HG03135 (cell line): ENCODE measurements around the gene SMIM32.

Experiments used
- ATAC-seq: cut with Tn5 transposase; IDR thresholded peaks from one replicate; pipeline ENCODE4 v1.9.1; 2021; ENCODE audit warnings: mild to moderate bottlenecking, moderate library complexity; ENCODE audit not compliant: unreplicated experiment

Gene SMIM32

GRCh38 chr5:136192526-136193321, at the start of gene SMIM32:
Gene SMIM32 (minus strand): TSS chr5:136193162. CDS start chr5:136192524, 638 bp downstream.
- no peak for ATAC-seq

GRCh38 chr5:136242611-136243010, 49.6 kb upstream of the SMIM32 start:
- peak; percentile 57 for ATAC-seq

- ATAC-seq, result peak; percentile 31
Measured at GRCh38 chr5:136242136-136242535, 49.2 kb upstream of the SMIM32 start.

- no peak for ATAC-seq
Measured at GRCh38 chr5:136240894-136241293, 47.9 kb upstream of the SMIM32 start.

GRCh38 chr5:136236479-136237083, 43.6 kb upstream of the SMIM32 start:
- no peak for ATAC-seq

GRCh38 chr5:136235321-136235720, 42.4 kb upstream of the SMIM32 start:
- ATAC-seq, result no peak

DNA sequence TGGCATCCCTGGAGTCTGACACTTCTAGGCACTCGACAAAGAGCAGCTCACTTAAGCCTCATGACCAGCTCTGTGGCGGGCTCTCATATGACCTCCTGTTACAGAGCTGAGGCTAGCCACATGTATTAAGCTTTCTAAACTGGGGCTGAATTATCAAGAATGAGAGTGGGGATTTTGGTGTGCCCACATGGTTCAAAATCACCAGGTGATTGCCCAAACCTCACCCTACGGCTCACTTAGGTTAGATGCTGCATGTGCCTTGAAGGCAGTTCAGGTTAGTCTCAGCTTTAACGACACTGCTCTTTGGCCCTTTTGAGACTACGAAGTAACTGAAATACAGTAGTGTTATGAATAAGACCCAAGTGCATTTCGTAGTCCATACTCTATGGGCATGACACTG, 39.4 kb upstream of the SMIM32 start:
- ATAC-seq, result no peak

DNA sequence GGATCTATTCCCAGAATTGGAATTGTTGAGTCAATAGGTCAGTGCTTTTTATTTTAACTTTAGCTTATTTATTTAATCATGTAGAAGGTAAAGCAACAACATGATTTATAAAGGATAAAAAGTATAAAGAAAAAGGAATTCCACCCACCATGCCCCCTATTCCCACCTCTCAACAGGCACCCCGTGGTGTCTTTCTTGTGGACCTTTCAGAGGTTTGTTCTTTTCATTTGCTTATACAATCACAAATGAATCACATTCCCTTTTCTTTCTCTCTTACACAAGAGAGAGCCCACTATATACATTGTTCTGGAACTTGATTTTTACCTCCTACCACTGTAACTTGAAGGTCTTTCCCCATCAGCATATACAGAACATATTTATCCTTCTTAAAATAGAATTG, 37.2 kb upstream of the SMIM32 start:
- no peak for ATAC-seq

DNA sequence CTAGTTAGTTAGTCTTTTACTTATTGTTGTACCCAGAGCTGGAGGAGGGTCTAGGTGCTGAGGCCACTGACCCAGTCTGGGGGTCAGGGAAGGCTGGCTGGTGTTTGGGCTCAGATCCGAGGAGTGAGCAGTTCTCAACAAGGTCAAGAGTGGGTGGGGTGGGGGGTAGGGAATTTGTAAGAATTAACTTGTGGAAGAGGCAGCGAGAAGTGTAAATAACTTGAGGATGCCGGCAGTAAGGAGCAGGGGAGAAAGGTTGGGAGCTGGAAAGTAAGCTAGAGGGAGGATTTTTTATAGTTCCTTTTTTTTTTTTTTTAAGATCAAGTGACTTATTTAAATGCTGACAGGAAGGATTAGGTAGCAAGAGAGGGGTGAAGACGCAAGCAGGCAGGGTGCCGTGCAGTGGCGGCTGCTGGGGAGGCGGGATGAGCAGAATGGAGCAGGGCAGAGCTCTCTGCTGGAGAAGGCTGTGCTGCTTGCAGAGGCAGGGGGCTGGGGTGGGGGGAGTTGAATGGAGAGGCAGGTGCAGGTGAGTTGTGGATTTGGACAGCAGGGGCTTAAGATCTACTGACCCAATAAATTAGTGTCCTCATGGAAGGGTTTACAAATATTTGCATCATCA, 35.3 kb upstream of the SMIM32 start:
- no peak for ATAC-seq

DNA sequence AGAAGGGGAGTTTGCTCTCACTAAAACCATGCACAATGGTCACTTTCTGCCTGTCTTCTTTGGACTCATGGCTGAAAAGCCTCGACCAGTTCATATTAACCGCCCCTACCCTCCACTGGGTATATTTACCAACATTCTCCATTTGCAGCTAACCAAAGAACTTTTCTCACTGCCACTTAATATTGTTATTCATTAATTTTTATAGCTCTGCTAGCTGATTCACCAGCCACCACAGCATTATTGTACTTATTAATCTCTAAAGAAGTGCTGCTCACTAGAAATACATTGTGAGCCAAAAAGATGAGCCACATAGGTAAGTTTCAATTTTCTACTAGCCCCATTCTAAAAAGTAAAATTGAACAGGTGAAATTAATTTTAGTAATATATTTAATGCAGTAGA, 33.4 kb upstream of the SMIM32 start:
- no peak for ATAC-seq

DNA sequence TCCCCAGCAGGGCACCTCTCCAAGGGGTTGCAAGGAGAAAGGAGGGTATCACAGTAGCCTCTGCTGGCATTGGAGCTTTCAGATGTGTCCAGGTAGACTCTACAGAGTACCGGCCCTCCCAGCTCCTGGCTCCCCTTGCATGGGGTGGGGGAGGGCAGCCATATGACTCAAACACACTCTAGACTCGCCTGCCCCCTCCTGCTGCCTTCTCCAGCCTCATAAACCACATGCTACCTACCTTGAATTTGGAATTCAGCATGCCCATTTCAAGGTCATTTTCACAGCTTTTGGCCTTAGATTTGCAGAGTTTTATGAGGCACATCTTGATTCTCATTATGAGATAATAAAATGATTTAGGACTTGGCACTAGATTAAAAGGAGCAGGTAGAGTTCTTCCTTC, 32.8 kb upstream of the SMIM32 start:
- ATAC-seq, result no peak

GRCh38 chr5:136222580-136223235, 29.7 kb upstream of the SMIM32 start:
- ATAC-seq, result no peak

DNA sequence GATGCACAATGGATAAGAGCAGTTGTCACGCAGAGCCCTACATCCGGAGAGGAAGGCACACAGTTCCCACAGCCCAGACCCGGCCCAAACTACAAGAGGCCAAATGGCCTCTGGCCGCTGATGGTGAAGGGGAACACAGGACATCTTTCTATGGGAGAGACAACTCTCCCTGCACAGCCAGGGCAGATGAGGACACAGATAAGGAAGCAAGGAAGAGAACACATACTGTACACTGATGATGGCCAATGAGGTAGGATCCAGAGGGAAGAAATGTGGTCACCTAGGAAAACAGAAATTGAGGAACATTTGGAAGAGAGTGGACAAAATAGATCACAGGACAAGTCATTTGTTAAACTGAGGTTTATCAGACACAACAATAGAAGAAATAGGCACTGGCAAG, 28.4 kb upstream of the SMIM32 start:
- no peak for ATAC-seq

DNA sequence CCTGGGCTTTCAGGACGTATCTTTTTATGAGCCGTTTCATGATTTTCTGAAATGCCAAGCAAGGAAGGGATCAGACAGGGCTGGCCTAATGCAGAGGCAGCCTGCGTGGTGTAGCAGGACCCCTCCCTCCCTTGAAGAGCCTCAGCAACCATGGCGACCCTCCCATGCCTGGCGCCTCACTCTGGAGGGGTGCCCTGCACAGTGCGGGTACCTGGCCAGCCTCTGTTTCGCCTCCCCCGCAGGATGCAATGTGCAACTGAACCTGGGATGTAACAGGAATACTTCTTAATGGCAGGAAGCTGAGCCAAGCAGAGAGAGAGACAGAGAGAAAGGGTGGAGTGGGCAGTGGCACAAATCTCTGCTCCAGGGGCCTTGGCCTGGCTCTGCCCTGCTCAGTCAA, 23.3 kb upstream of the SMIM32 start:
- ATAC-seq, result no peak

DNA sequence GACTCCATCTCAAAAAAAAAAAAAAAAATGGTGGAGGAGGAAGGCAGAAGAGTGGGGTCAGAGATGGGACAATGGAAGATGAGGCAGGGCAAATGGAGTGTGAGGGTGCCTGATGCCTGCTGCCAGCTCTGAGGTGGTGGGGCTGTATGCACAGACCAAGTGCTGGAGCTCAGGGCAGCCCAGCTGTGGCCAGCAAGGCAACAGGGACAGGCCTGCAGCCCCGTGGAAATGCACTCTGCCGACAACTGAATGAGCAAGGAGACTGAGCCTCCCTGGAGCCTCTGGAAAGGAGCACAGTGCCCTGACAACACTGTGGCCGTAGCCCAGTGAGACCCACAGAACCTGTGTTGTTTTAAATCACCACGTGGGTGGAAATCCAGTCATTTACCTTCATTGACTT, 22.9 kb upstream of the SMIM32 start:
- ATAC-seq, result no peak

DNA sequence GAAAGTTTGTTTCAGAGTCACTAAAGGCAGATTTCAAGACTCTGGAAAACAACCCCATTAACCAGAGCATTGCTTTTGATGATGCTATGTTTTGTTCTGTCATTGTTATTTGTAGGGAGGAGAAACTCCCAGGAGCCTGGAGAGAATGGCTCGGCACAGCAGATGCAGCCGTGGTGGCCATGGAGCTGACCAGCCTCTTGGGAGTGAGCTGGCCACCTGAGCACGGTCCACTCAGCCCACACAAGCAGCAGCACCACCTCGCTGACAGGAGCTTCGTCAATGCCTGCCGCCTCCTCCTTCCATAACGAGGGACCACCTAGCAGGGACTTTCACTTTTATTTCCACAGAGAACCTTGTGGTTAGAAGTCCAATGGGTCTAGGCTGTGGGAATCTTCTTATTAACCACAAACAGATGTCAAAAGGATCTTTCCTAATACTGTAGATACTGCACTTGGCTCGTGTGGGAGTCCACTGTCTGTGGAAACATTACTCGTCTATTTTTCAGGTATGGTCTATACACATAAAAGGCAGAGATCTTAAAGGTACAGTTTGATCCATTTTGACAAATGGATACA, 21.0 kb upstream of the SMIM32 start:
- ATAC-seq, result no peak

- ATAC-seq, result peak; percentile 75
Measured at GRCh38 chr5:136212252-136212721, 19.3 kb upstream of the SMIM32 start.

GRCh38 chr5:136211282-136212040, 18.5 kb upstream of the SMIM32 start:
- ATAC-seq, result no peak

DNA sequence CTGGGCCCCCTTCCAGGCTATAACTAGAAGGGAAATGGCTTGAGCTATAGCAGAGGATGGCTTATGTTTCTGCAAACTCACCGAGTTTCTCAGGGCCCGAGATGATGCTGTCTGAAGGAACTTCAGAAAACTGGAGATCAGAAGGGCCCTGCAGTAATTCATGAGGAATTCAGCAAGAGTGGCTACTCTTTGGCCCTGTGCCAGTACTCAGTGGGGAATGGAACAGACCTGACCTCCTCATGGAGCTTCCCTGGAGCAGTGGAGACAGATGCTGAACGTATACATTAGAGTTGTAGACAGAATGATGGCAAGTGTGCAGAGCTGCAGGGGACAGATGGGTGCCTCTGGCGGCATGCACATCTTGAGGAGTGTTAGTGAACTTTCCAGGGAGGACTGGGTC, 17.3 kb upstream of the SMIM32 start:
- no peak for ATAC-seq

DNA sequence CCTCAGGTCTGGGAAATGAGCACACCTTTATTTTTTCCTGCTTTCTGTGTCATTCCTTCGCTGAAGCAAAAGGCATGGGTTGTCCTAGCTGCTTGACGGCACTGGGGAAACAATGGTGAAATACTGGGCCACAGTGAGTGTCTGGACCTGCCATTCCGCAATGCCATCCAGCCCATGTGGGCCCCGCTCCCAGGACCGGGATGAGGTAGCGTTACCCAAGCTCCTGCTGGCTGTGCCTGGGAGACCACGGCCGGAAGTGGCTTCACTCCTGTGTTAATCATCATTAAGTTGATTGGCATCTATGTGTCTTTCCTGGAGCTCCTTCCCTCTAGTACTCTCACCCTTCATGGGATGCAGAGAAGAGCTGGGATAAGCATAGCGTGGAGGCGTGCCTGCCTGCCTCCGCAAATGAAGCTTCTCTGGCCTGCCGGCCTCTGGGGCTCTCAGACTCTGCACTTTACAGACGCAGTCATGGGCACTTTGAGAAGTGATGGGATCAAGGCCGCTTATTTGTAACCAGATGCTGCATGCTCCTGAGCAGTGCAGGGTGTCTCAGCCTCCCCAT, 16.5 kb upstream of the SMIM32 start:
- no peak for ATAC-seq
